AG04450 (cell line): ENCODE measurements around the gene OBI1. TPM values are rescaled to one million over a fixed set of nuclear protein-coding genes. Genes with fewer than 3 reads are reported as not detected.

ENCODE experiments used
- CTCF ChIA-PET: fragments of 300-600, 350-600 bp; formaldehyde crosslinking; extraction: SDS; loops from one replicate; lab custom pipeline; 2022; ENCODE audit warnings: antibody characterized with exemption, inconsistent platforms; lab: Charles Lee
- POLR2A ChIA-PET: fragments of 350-600 bp; formaldehyde crosslinking; extraction: SDS; loops from one replicate; lab custom pipeline; 2021; ENCODE audit warnings: antibody characterized with exemption, inconsistent platforms; lab: Yijun Ruan, JAX
- DNase-seq: peaks from one replicate; pipeline ENCODE4 v3.0.0-alpha.2; 2011; ENCODE audit warnings: low read depth, low spot score
- H3K27ac ChIP-seq: one replicate; pipeline ENCODE4 v1.5.1; 2012; ENCODE audit warnings: low read depth, low read length, control low read depth
- H3K27me3 ChIP-seq: one replicate; pipeline ENCODE4 v1.6.0; 2012; ENCODE audit warnings: low read length; ENCODE audit not compliant: control insufficient read depth, insufficient read depth
- H3K4me3 ChIP-seq: 2 replicates; pipeline ENCODE4 v1.5.1; 2011; ENCODE audit warnings: mild to moderate bottlenecking, low read depth, low read length, control low read depth
- H3K9me3 ChIP-seq: 2 replicates; pipeline ENCODE4 v1.5.1; 2012; ENCODE audit warnings: low read length; ENCODE audit not compliant: control insufficient read depth, insufficient read depth
- CTCF ChIP-seq: IDR thresholded peaks from 2 replicates; pipeline ENCODE4 v1.5.1; 2011; ENCODE audit warnings: low read depth, low read length, control low read depth, inconsistent platforms
- polyA plus RNA-seq: library from polyadenylated mRNA; depleted of rRNA; stranded (reverse); fragments of >200 nt; gene quantifications from 2 replicates; pipeline ENCODE4 v1.2.3, GENCODE V29; 2011

OBI1 gene
- polyA plus RNA-seq, 1 experiment: 13.6 TPM

DNA sequence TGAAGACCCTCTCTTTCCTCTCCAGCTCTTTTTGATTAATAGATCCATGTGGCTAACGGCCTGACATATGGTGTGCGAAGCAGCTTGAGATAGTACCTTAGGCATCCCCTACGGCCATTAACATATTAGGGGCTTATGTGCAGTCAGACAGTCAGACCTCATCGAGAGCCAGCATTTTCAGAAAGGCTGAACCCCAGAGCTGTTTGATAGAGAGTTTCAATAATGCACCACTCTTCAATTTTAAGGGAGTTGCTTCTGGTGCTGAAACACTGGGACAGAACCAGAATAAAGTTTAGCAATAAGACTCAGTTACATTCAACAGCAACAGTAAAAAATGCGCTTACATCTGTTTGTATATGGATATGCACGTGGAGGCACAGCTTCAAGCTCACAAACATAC lies 66.4 kb downstream of the OBI1 start:
- H3K27me3 ChIP-seq: peaks cover 63% of the 10 kb centered on the region
- H3K27ac ChIP-seq: no peak overlapping the region
- ChIA-PET CTCF (no interaction called here), POLR2A (no interaction called here)
- DNase-seq: no peak
- no peak for TF ChIP-seq CTCF
- peaks cover 6% of the 10 kb centered on the region for H3K9me3 ChIP-seq
- H3K4me3 ChIP-seq: no peak overlapping the region

- Histone ChIP-seq H3K27me3 (peaks cover 48% of the 10 kb centered on the region), H3K9me3 (no peaks in the 10 kb centered on the region), H3K27ac (no peak overlapping the region), H3K4me3 (no peak overlapping the region)
- ChIA-PET CTCF (no interaction called here), POLR2A (interaction anchor here (0.5 kb wide), 1 partner anchor 595 kb away, joined by 4 read pairs; no protein-coding TSS in a partner anchor)
- no peak for TF ChIP-seq CTCF
- no peak for DNase-seq
Measured at GRCh38 chr13:78589206-78589605, 69.7 kb downstream of the OBI1 start.

GRCh38 chr13:78587395-78587794 lies 71.6 kb downstream of the OBI1 start:
- TF ChIP-seq CTCF: no peak
- POLR2A ChIA-PET: no interaction called here
- no peaks in the 10 kb centered on the region for H3K9me3 ChIP-seq
- no peak overlapping the region for H3K4me3 ChIP-seq
- no peak overlapping the region for H3K27ac ChIP-seq
- CTCF ChIA-PET: no interaction called here
- DNase-seq: no peak
- peaks cover 29% of the 10 kb centered on the region for H3K27me3 ChIP-seq

- Histone ChIP-seq H3K27me3 (peaks cover 27% of the 10 kb centered on the region), H3K9me3 (no peaks in the 10 kb centered on the region), H3K4me3 (no peak overlapping the region), H3K27ac (no peak overlapping the region)
- peak; percentile 23; the same call in 1 of the 2 replicates for TF ChIP-seq CTCF
- POLR2A ChIA-PET: no interaction called here
- DNase-seq: no peak
- CTCF ChIA-PET: no interaction called here
Measured at GRCh38 chr13:78586706-78587105, 72.2 kb downstream of the OBI1 start.

- no peak for DNase-seq
- ChIA-PET CTCF (no interaction called here), POLR2A (no interaction called here)
- H3K4me3 ChIP-seq: no peak overlapping the region
- no peaks in the 10 kb centered on the region for H3K27me3 ChIP-seq
- H3K9me3 ChIP-seq: no peaks in the 10 kb centered on the region
- no peak overlapping the region for H3K27ac ChIP-seq
- TF ChIP-seq CTCF: no peak
Measured at GRCh38 chr13:78576261-78576660, 82.7 kb downstream of the OBI1 start.
